HCT116 (cell line): Measurements from ENCODE around the gene PPM1H. TPM values are rescaled to one million over a fixed set of nuclear protein-coding genes. Genes with fewer than 3 reads are reported as not detected.

Experiments used
- ATAC-seq: fragments of 200-7000 bp; cut with Tn5 transposase; 2 replicates; pipeline ENCODE4 v1.9.1; 2020; ENCODE audit warnings: mild to moderate bottlenecking, moderate library complexity
- BruUV-seq: library from RNA; stranded (reverse); fragments of 400-500 nt; replicated peaks from 2 replicates; lab custom pipeline; 2021; lab: Mats Ljungman, UMichigan
- CTCF ChIA-PET: fragments of 300-600 bp; sonication (Branson Sonifier 250); formaldehyde crosslinking; loops from one replicate; lab custom pipeline; 2021; ENCODE audit warnings: antibody characterized with exemption; lab: Charles Lee
- POLR2A ChIA-PET: fragments of 300-600, 350-600 bp; sonication (Branson Sonifier 250); formaldehyde crosslinking; loops from one replicate; lab custom pipeline; 2021; ENCODE audit warnings: antibody characterized with exemption; lab: Charles Lee
- RAD21 ChIA-PET, 2 experiments: fragments of 300-600 bp; sonication (Branson Sonifier 250); formaldehyde crosslinking; loops; one replicate each; lab custom pipeline; 2023; ENCODE audit warnings: low total read pairs in 2 of 2; ENCODE audit not compliant: uncharacterized antibody in 2 of 2, unreplicated experiment in 2 of 2, low non-redundant PET in 1 of 2; lab: Charles Lee
- DNase-seq: peaks from one replicate; pipeline ENCODE4 v3.0.0-alpha.2; 2010; ENCODE audit warnings: low read depth, low spot score
- H2AFZ ChIP-seq: fragments of 200-600 bp; shearing (Covaris generic), sonication (generic); 2 replicates; pipeline ENCODE4 v1.6.1; 2017; ENCODE audit warnings: low read depth, mixed run types, mixed read lengths, antibody characterized with exemption, low read length; ENCODE audit not compliant: poor library complexity, severe bottlenecking
- H3K27ac ChIP-seq: 2 replicates; pipeline ENCODE4 v1.5.1; 2012; ENCODE audit warnings: low read depth, low read length
- H3K27me3 ChIP-seq: fragments of 200-600 bp; sonication (generic); 2 replicates; pipeline ENCODE4 v1.6.1; 2016; ENCODE audit warnings: mixed run types, low read length, mixed read lengths; ENCODE audit not compliant: insufficient read depth
- H3K36me3 ChIP-seq, 2 experiments: fragments of 200-500 bp in 1 of 2; fragments of 200-600 bp in 1 of 2; sonication (Bioruptor generic) in 1 of 2; sonication (generic) in 1 of 2; 2 replicates each; pipeline versions ENCODE4 v1.5.1 to v1.6.1; 2014 to 2016; ENCODE audit warnings: low read length in 2 of 2, inconsistent platforms in 1 of 2, mixed read lengths in 1 of 2, mixed run types in 1 of 2; ENCODE audit not compliant: insufficient read depth in 2 of 2, control insufficient read depth in 1 of 2
- H3K4me1 ChIP-seq, 2 experiments: fragments of 200-600 bp in 1 of 2; sonication (generic) in 1 of 2; 2 replicates each; pipeline versions ENCODE4 v1.5.1 to v1.6.1; 2012 to 2017; ENCODE audit warnings: low read length in 2 of 2, inconsistent platforms in 1 of 2, mild to moderate bottlenecking in 1 of 2, mixed read lengths in 1 of 2, mixed run types in 1 of 2, moderate library complexity in 1 of 2; ENCODE audit not compliant: insufficient read depth in 2 of 2, control insufficient read depth in 1 of 2
- H3K4me2 ChIP-seq: fragments of 200-600 bp; sonication (generic); 2 replicates; pipeline ENCODE4 v1.6.1; 2017; ENCODE audit warnings: mixed run types, low read length, mixed read lengths
- H3K4me3 ChIP-seq, 2 experiments: fragments of 200-600 bp in 1 of 2; sonication (generic) in 1 of 2; replicated peaks in 1 of 2; 2 replicates each; pipeline ENCODE4 v1.5.1; 2011 to 2016; ENCODE audit warnings: low read length in 2 of 2, control low read depth in 1 of 2, low read depth in 1 of 2, mild to moderate bottlenecking in 1 of 2, mixed read lengths in 1 of 2, mixed run types in 1 of 2
- H3K79me2 ChIP-seq: fragments of 200-600 bp; sonication (generic); 2 replicates; pipeline ENCODE4 v1.6.1; 2017; ENCODE audit warnings: mild to moderate bottlenecking, mixed run types, low read length, moderate library complexity, mixed read lengths; ENCODE audit not compliant: insufficient read depth
- H3K9ac ChIP-seq: fragments of 200-600 bp; sonication (generic); 2 replicates; pipeline ENCODE4 v1.6.1; 2016; ENCODE audit warnings: low read length, mixed read lengths
- H3K9me2 ChIP-seq: fragments of 200-600 bp; sonication (generic), shearing (Covaris generic); 2 replicates; pipeline ENCODE4 v1.6.1; 2017; ENCODE audit warnings: mixed run types, mild to moderate bottlenecking, moderate library complexity; ENCODE audit not compliant: insufficient read depth
- H3K9me3 ChIP-seq, 2 experiments: fragments of 200-500 bp in 1 of 2; fragments of 200-600 bp in 1 of 2; sonication (Bioruptor generic) in 1 of 2; sonication (generic) in 1 of 2; 2 replicates each; pipeline ENCODE4 v1.6.1; 2014 to 2017; ENCODE audit warnings: low read length in 2 of 2, mixed read lengths in 2 of 2, inconsistent platforms in 1 of 2, low read depth in 1 of 2, mild to moderate bottlenecking in 1 of 2, mixed run types in 1 of 2, moderate library complexity in 1 of 2; ENCODE audit not compliant: control insufficient read depth in 1 of 2, insufficient read depth in 1 of 2
- H4K20me1 ChIP-seq: fragments of 200-600 bp; sonication (generic), shearing (Covaris generic); 2 replicates; pipeline ENCODE4 v1.6.1; 2017; ENCODE audit warnings: mixed run types, mild to moderate bottlenecking, moderate library complexity; ENCODE audit not compliant: insufficient read depth
- ATF3 ChIP-seq: IDR thresholded peaks from 2 replicates; pipeline ENCODE4 v1.6.1; 2012
- CBX3 ChIP-seq: IDR thresholded peaks from 2 replicates; pipeline ENCODE4 v1.6.1; 2012; ENCODE audit warnings: low read depth
- EGR1 ChIP-seq: IDR thresholded peaks from 2 replicates; pipeline ENCODE4 v1.6.1; 2012; ENCODE audit warnings: low read depth
- ELF1 ChIP-seq: IDR thresholded peaks from 2 replicates; pipeline ENCODE4 v1.6.1; 2012; ENCODE audit warnings: low read depth, borderline replicate concordance
- EZH2 ChIP-seq: fragments of 200-600 bp; sonication (generic); IDR thresholded peaks from 2 replicates; pipeline ENCODE4 v1.6.1; 2017; ENCODE audit warnings: antibody characterized with exemption, mixed run types
- EZH2phosphoT487 ChIP-seq: fragments of 200-600 bp; IDR thresholded peaks from 2 replicates; pipeline ENCODE4 v1.6.1; 2018; ENCODE audit warnings: antibody characterized with exemption, borderline replicate concordance
- FOSL1 ChIP-seq: IDR thresholded peaks from 2 replicates; pipeline ENCODE4 v1.6.1; 2012; ENCODE audit warnings: low read depth
- JUND ChIP-seq: IDR thresholded peaks from 2 replicates; pipeline ENCODE4 v1.6.1; 2012
- MAX ChIP-seq: IDR thresholded peaks from 2 replicates; pipeline ENCODE4 v1.6.1; 2012
- POLR2AphosphoS5 ChIP-seq: IDR thresholded peaks from 2 replicates; pipeline ENCODE4 v1.6.1; 2011; ENCODE audit warnings: mild to moderate bottlenecking, low read depth, low read length, moderate library complexity
- RAD21 ChIP-seq: IDR thresholded peaks from 2 replicates; pipeline ENCODE4 v1.6.1; 2012; ENCODE audit warnings: low read depth, mild to moderate bottlenecking
- SIN3A ChIP-seq: IDR thresholded peaks from 2 replicates; pipeline ENCODE4 v1.6.1; 2012; ENCODE audit warnings: low read depth
- SRF ChIP-seq: IDR thresholded peaks from 2 replicates; pipeline ENCODE4 v1.6.1; 2012; ENCODE audit warnings: low read depth
- TCF7L2 ChIP-seq: IDR thresholded peaks from 2 replicates; pipeline ENCODE4 v1.7.0; 2011; ENCODE audit warnings: borderline replicate concordance, inconsistent platforms; ENCODE audit not compliant: insufficient read depth, insufficient read length; ENCODE audit errors: extremely low read depth
- ZFX ChIP-seq: fragments of 450-650 bp; IDR thresholded peaks from 2 replicates; pipeline ENCODE4 v1.6.1; 2017
- ZNF274 ChIP-seq: fragments of 200-500 bp; sonication (Bioruptor generic); IDR thresholded peaks from 2 replicates; pipeline ENCODE4 v1.6.1; 2014; ENCODE audit warnings: mild to moderate bottlenecking, low read depth, low read length, inconsistent platforms
- intact Hi-C: fragments of 100-400 bp; cut with micrococcal nuclease; formaldehyde crosslinking; loops from 2 replicates; pipeline ENCODE4 v1.10.0; 2022
- total RNA-seq: library from RNA; stranded (reverse); gene quantifications from one replicate; pipeline ENCODE4 v1.2.1, GENCODE V29; 2021; ENCODE audit not compliant: unreplicated experiment
- TF ChIP-seq, protein P1 (sequence below): IDR thresholded peaks from 2 replicates; pipeline ENCODE4 v1.6.1; 2011; ENCODE audit warnings: mild to moderate bottlenecking, low read length, moderate library complexity; ENCODE audit not compliant: insufficient replicate concordance; ENCODE audit errors: extremely low read depth
- TF ChIP-seq, protein P2 (sequence below), 3 experiments: fragments of 200-600 bp in 1 of 3; sonication (generic) in 1 of 3; IDR thresholded peaks in 2 of 3; conservative IDR thresholded peaks in 1 of 3; 2 replicates each; pipeline ENCODE4 v1.5.1; 2012 to 2017; ENCODE audit warnings: low read depth in 2 of 3, low read length in 2 of 3, antibody characterized with exemption in 1 of 3, borderline replicate concordance in 1 of 3, control low read depth in 1 of 3, mild to moderate bottlenecking in 1 of 3, mixed read lengths in 1 of 3, mixed run types in 1 of 3, moderate library complexity in 1 of 3; ENCODE audit not compliant: insufficient read depth in 1 of 3
- TF ChIP-seq, protein P3 (sequence below): IDR thresholded peaks from 2 replicates; pipeline ENCODE4 v1.6.1; 2012; ENCODE audit warnings: low read depth

The PPM1H gene
- total RNA-seq, 1 experiment from 2014 or later, result 8.0 TPM

DNA sequence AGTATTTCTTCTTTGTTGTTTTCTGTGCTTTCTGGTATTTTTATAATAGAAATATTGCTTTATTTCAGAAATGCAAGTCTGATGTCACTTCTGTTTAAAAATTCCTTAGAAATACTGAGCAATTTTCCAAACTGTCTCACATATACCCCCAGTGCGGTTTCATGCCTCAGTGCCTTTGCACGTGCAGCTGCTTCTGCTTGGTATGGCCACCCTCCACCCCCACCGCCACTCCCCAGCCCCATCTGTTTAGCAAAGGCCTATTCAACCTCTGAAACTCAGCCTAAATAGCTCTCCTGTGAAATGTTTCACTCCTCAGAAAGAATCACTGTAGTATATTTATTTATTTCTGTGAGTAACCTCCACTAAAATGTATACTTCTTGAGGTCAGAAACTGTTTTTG is 52.3 kb downstream of the PPM1H start:
- Histone ChIP-seq H3K9me2 (no peaks in the 10 kb centered on the region), H3K4me1 (no peaks in the 10 kb centered on the region), H3K4me2 (no peak overlapping the region), H3K36me3 (no peaks in the 10 kb centered on the region), H3K9ac (no peak overlapping the region), H3K27me3 (no peaks in the 10 kb centered on the region), H3K4me3 (no peak overlapping the region), H3K9me3 (no peaks in the 10 kb centered on the region), H2AFZ (no peak overlapping the region), H3K79me2 (no peaks in the 10 kb centered on the region), H4K20me1 (no peaks in the 10 kb centered on the region), H3K27ac (no peak overlapping the region)
- ATAC-seq, result no peak
- intact Hi-C loops, result no loop called here
- ChIA-PET POLR2A (no interaction called here), CTCF (interaction anchor here (1.1 kb wide), 1 partner anchor 10 kb away, joined by 3 read pairs; no protein-coding TSS in a partner anchor), RAD21 (no interaction called here)
- no peak for TF ChIP-seq EZH2
- TF ChIP-seq RAD21, result no peak
- TF ChIP-seq, protein P1, sequence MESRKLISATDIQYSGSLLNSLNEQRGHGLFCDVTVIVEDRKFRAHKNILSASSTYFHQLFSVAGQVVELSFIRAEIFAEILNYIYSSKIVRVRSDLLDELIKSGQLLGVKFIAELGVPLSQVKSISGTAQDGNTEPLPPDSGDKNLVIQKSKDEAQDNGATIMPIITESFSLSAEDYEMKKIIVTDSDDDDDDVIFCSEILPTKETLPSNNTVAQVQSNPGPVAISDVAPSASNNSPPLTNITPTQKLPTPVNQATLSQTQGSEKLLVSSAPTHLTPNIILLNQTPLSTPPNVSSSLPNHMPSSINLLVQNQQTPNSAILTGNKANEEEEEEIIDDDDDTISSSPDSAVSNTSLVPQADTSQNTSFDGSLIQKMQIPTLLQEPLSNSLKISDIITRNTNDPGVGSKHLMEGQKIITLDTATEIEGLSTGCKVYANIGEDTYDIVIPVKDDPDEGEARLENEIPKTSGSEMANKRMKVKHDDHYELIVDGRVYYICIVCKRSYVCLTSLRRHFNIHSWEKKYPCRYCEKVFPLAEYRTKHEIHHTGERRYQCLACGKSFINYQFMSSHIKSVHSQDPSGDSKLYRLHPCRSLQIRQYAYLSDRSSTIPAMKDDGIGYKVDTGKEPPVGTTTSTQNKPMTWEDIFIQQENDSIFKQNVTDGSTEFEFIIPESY, result no peak
- no peak for TF ChIP-seq ATF3
- TF ChIP-seq FOSL1, result no peak
- TF ChIP-seq ZFX, result no peak
- no peak for TF ChIP-seq ELF1
- no peak for TF ChIP-seq JUND
- no peak for TF ChIP-seq CBX3
- no peak for TF ChIP-seq TCF7L2
- TF ChIP-seq POLR2AphosphoS5, result no peak
- TF ChIP-seq, protein P2, sequence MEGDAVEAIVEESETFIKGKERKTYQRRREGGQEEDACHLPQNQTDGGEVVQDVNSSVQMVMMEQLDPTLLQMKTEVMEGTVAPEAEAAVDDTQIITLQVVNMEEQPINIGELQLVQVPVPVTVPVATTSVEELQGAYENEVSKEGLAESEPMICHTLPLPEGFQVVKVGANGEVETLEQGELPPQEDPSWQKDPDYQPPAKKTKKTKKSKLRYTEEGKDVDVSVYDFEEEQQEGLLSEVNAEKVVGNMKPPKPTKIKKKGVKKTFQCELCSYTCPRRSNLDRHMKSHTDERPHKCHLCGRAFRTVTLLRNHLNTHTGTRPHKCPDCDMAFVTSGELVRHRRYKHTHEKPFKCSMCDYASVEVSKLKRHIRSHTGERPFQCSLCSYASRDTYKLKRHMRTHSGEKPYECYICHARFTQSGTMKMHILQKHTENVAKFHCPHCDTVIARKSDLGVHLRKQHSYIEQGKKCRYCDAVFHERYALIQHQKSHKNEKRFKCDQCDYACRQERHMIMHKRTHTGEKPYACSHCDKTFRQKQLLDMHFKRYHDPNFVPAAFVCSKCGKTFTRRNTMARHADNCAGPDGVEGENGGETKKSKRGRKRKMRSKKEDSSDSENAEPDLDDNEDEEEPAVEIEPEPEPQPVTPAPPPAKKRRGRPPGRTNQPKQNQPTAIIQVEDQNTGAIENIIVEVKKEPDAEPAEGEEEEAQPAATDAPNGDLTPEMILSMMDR (IDR thresholded peaks at IDR 0.05 in 2 of 3, conservative IDR thresholded peaks at IDR 0.05 in 1 of 3; ENCODE audit: borderline replicate concordance in 1 of 3, insufficient read depth in 1 of 3, low read depth in 2 of 3, low read length in 2 of 3), result no peak
- no peak for TF ChIP-seq EGR1
- TF ChIP-seq, protein P3, sequence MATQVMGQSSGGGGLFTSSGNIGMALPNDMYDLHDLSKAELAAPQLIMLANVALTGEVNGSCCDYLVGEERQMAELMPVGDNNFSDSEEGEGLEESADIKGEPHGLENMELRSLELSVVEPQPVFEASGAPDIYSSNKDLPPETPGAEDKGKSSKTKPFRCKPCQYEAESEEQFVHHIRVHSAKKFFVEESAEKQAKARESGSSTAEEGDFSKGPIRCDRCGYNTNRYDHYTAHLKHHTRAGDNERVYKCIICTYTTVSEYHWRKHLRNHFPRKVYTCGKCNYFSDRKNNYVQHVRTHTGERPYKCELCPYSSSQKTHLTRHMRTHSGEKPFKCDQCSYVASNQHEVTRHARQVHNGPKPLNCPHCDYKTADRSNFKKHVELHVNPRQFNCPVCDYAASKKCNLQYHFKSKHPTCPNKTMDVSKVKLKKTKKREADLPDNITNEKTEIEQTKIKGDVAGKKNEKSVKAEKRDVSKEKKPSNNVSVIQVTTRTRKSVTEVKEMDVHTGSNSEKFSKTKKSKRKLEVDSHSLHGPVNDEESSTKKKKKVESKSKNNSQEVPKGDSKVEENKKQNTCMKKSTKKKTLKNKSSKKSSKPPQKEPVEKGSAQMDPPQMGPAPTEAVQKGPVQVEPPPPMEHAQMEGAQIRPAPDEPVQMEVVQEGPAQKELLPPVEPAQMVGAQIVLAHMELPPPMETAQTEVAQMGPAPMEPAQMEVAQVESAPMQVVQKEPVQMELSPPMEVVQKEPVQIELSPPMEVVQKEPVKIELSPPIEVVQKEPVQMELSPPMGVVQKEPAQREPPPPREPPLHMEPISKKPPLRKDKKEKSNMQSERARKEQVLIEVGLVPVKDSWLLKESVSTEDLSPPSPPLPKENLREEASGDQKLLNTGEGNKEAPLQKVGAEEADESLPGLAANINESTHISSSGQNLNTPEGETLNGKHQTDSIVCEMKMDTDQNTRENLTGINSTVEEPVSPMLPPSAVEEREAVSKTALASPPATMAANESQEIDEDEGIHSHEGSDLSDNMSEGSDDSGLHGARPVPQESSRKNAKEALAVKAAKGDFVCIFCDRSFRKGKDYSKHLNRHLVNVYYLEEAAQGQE, result no peak
- no peak for TF ChIP-seq SIN3A
- no peak for TF ChIP-seq SRF
- no peak for TF ChIP-seq ZNF274
- no peak for TF ChIP-seq MAX
- no peak for TF ChIP-seq EZH2phosphoT487
- BruUV-seq, result no TSS peak
- no peak for DNase-seq
